Activated CD4-positive, alpha-beta T cell treated with anti-CD3 and anti-CD28 coated beads for 24 hours (primary cell): Measurements from ENCODE around the gene HOXB6.

Source experiments
- DNase-seq, 2 donors: peaks; one replicate each; pipeline ENCODE4 v3.0.0-alpha.2; 2020; ENCODE audit warnings: low read depth in 2 of 2

HOXB6 gene

DNA sequence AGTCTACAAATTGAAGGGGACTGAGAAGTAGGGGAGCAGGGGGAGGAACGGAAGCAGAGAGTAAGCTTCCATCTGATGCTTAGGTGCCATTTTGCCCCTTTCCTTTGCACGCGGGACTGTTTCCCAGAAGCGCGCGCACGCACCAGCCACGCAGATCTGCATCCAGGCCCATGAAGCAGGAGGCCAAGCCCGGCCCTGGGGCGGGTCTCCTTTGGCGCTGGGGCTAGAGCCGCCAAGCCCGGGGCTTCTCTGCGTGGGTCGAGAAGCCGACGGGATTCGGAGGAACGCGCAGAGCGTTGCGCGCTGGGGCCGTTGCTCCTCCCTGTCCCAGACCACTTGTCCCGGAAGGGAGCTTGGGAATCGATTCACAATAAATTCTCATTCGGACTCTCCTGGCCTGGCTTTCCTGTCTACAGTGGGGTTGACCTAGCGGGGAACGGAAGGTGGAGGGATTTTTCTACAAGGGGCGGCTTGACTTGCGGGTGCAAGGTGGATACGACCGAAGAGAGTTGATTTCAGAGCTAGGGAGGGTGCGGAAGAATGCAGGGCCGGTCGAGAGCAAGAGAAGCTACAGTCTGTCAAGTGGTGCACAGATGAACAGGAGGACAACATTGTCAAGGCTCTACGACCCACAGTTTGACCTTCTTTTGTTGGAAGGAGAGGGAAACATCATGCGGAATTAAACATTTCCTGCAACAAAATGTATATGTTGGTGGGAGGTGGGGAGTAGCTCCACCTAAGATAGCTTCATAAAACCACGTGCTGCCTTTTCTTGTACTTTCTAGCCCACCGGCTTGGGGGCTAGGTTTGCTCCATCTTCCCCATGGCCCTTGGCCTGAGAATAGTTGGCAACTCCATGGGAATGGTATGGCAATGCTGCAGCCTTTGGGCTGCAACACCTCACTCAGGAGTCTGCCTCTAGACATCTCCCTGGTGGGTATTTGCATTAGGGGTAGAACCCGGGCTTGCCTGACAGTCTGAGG is 16.9 kb upstream of the HOXB6 start:
- no peak for DNase-seq

DNA sequence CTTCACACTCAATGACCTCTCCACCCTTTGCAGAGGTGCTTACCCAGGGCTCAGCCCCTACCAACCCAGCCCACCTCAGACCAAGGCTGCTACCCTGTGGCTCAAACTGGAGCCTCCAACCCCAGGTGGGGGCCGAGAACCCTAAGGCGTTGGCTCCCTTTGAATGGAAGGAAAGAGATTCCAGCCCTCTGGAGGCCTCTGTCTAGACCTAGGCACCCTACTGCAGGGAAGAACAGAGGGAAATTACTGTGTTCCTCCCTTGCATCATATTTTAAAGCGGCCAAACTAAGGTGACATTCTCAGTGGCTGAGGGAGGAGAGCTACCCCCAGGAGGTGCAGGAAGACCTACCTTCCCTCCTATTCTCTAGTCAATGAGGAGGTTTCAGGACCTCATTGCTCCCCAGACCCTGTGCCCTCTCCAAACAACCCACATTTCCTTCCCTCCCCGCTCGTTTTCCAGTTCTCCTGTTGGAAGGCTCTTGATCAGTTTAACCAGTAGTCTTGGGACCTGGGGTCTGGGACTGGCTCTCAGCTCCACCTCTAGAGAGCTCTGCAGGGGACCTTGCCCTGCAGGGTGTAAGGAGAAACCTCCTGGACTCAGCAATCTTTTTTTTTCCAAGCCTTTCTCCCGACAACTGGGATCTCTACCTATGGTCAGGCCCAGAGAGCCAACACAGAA is 15.8 kb upstream of the HOXB6 start:
- no peak for DNase-seq

DNA sequence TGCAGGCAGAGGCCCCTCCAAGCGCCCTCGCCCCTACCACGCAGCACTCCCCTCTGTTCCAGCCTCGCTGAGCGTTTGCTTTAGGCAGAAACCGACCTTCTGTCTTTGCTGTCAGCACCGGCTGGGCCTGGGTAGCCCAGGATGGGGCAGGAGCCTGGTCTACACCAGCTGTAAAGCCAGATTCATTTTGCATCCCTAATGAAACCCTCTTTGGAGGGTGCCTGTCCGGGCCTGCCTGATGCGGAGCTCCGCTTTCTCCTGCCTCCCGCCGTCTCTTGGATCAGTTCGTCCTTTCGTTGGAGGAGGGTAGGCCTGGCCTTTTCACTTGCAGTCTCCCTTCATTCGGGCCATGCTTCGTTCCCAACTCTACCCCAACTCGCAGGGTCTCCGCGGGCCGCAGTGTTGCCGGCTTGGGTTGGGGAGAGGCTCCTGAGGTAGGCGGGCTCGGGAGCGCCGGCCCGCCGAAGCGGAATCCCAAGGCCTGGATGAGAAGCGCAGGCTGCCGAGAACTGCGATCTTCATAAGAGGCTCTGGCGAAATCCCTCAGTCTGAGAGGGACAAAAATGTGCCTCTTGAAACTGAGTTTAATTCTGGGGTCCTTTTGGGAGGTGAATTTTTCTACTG is 15.2 kb upstream of the HOXB6 start:
- no peak for DNase-seq

DNA sequence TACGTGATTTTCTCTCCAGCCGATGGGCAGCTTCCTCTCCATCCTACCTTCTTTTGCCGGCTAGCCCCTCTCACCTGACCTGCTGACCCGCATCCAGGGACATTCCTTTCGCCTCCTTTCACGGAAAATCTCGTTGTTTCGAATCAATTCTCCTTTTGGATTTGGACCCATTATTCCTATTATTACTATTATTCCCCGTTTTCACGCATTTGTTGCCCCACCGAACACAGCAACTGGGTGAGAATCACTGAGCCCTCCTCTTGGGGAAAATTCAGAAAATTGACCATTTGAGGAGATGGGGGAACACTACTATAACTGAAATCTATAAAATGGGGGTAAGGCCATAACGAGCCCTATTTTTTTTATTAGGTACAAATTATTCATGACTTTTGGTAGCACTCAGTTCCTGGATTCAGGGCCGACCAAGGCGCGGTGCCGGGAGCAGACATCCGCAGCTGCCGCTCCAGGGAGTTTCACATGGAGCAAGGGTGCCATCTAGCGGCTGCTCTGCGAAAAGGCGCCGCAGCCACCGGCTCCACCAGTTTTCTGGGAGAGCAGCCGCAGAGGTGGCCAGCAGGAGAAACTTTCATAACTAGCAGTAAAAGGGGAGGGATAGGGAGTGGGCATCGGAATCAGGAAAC is 13.6 kb upstream of the HOXB6 start:
- peak; percentile 76 to 80 for DNase-seq

DNA sequence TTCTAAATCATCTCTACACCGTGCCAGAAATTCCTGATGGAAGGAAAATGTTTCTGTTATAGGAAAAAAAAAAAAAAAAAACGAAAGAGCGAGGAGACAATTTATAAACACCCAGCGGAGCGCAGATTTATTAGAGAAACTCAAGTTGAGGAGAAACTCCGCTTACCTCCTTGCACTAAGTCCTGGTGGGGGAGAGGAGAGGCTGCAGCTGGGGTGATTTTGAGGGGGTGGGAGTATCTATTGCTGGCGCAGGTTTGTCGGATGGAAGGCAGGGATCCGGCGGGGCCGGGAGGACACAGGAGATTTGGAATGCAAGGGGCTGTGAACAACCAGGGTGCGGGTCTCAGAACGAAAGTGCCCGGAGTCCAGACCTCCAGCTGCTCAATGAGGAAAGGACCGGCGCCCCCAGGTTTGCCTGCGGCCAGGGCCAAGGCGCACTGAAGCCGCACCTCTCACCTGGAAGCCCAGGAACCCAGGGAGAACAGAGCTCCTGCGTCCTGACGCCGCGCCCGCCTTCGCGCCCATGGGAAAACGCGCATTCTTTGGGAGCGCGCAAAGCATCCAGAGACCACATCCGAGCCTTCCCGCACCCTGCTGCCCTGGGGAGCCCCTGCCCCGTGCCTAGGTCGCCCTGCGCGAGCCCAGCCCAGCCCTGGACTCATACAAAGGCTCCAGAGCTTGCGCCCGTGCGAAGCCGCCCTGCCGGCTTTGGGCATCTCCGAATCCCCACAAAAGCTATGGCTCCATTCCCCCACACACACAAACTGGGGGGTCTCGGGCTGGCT is 12.9 kb upstream of the HOXB6 start:
- no peak for DNase-seq

DNA sequence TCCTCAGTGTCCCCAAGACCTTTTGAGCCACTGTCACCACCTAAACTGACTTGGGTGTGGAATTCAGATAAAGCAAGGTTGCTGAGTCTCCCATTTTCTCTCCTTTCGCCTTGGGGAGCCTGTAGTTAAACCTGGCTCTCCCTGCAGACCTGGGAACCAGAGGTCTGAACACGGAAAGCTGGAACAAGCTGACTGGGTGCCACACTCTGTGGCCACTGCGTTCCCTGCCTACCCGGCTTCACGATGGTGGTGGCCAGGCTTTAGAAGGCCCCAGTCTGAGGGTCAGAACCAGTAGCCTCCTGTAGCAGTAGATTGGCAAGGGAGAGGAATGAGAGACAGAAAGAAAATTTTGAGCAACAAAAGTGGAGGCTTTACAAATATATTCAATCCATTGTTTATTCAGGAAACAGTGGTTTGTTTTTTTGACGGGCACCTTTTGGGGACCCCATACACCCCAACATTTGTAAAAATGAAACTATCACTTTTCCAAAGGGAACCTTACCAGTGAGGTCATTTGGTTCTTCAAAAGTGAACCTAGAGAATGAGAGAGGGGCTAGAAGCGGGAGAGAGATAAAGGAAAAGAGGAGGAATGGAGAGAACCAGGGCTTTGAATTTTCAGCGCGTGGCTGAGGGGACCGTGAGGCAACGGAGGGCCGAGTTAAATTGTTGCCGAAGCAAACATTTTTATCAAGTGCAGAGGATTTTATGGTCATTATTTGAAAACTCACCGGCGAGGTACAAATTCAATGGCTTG is 12.1 kb upstream of the HOXB6 start:
- DNase-seq = no peak

DNA sequence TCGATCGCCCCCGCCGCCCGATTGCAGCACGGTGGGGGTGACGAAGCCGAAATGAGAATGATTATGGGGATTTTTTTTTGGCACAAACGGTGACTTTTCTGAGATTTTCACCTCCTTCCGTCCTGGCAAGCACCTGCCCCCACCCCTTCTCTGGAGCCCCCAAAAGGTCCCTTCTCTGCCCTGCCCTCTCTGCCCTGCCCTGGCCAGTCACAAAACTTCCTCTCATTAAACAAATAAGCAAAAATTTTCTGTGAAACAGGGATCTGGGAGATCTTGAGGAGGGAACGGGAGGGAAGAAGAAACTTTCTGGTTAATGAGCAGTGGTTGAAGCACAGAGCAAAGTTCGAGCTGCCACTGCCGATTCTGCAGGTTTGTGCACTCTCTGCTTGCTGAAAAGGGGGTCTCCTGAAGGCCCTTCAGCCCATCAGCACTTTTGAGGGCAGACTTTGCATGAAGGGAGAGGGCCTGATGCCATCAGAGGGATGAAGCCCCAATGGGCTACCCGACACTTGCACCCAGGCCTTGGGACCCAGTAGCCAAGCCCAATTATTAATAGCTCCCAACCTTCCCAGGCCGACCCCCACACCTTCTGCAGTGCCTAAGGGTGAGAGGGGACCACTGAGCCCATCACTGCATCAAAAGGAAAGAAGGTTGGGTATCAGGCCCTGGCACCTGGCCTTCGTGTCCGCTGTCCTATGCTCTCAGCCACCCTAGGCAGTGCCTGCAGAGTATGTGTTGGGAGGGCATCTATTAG is 11.4 kb upstream of the HOXB6 start:
- no peak for DNase-seq

DNA sequence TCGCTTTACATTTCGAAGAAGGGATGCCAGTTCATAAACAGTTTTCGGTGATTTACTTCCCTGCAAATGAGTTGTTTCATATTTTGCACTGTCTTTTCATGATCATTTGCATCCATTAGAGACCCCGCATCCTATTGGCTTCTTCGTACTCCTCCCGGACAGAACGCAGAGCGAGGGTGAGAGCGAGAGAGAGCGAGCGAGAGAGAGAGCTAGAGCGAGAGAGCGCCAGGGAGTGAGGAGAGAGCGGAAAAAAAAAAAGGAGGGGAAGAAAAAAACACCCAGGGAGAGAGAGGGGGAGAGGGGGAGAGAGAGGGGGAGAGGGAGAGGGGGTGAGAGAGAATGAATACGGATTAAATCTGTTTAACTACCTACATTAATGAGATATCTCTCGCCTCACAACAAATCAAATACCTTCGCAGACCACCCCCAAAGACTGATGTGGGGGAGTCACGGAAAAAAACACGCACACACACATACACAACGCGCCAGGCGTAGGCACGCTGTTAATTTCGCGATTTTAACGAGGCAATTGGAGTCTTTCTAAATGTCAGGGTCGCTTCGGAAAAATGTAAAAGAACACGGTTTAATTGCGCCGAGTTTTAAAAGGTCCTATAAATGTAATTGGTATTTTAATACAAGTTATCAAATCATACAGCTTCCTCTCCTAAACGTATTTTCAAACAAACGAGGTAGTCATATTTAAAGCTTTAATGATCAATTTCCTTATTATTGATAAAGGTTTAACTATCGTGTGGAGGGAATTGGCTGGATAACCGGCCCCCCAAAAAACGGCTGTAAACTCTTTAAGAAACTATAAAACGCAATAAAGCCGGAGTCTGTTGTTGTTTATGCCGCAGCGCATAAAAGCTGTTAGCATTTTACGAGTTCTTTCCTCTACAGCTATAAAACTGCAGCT is 10.5 kb upstream of the HOXB6 start, which contains the start of gene HOXB8:
HOXB8 (minus strand) TSS at position 246 of the 916 bp plus-strand sequence. CDS start 588 bp downstream, outside the sequence.
- DNase-seq = no peak

DNA sequence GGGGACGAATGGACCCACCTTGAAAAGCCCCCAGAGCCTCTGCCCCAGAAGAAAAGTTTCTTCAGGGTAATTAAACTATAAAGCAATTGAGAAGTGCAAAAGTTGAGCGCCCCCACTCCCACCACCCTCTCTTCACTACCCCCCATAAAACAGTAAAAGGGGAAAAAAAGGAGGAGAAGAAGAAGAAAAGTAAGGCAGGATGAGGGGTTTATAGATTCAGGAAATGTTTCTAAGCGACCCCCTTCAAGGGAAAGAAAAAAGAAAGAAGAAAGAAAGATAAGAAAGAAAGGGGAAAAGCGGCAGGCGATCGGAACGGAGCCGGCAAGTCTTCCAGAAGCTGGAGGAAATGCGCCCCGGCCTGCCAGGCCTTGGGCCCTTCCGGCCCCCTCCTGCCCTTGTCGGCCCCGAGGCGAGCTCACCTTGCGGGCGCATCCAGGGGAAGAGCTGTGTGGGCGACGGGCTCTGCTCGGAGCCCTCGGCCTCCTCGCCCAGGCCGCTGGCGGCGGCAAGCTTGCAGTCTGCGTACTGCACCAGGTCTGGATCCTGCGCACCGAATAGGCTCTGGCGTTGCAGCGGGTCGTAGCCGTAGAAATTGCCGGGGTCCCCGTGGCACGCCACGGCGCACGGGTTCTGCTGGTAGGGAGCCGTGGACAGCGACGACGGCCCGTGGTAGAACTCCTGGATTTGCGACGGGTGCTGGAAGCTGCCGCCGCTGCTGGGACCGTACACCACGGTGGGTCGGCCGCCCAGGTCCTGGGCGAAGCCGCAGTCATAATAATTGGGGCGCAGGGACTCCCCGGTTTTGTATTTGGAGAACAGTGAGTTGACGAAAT is 9.3 kb upstream of the HOXB6 start:
- DNase-seq = no peak

DNA sequence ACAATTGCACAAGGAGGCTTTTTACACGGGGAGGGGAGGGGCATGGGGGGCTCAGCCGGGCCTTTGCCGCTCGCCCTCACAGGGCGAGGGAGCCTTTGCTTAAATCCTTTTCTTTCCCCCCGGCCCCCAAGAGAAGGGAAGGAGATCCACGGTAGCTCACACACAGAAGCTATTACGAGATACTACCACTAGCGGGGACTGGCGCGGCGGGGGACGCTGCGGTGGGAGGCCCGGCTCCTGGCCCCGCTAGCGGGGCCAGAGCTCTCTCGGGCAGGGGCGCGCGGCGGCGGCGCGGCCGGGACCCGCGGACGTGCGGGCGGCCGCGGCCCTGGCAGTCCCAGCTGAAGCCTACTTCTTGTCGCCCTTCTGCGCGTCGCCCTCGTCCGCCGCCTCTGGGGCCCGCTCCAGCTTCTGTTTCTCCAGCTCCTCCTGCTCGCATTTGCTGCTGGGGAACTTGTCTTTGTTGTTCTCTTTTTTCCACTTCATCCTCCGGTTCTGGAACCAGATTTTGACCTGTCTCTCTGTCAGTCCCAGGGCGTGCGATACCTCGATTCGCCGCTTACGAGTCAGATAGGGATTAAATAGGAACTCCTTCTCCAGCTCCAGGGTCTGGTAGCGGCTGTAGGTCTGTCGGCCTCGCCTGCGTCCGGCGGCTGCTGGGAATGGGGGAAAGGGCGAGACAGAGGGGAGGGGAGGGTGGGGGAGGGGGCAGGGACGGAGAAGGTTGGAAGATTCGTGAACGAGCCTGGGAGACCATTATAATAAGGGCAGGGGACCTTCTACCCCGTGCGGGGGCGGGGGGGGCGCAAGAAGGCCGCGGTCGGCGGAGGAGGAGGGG is 8.3 kb upstream of the HOXB6 start:
- DNase-seq = no peak

DNA sequence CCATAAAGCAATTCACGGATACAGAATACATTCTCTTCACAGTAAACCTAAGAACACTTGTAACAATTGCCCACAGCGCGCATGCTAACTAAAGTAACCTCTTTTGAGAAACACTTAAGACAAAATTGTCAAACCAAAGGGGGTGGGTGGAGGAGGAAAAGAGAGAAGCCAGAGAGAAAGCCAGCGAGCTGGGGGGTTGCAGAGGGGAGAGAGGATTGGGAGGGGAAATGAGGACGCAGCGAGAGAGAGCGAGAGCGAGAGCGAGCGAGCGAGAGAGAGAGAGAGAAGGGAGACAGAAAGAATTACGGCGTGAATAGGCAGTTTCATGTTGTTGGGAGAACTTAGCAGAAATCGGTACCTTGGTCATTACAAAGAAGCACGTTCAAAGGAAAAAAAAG is 7.7 kb upstream of the HOXB6 start:
- DNase-seq = no peak

DNA sequence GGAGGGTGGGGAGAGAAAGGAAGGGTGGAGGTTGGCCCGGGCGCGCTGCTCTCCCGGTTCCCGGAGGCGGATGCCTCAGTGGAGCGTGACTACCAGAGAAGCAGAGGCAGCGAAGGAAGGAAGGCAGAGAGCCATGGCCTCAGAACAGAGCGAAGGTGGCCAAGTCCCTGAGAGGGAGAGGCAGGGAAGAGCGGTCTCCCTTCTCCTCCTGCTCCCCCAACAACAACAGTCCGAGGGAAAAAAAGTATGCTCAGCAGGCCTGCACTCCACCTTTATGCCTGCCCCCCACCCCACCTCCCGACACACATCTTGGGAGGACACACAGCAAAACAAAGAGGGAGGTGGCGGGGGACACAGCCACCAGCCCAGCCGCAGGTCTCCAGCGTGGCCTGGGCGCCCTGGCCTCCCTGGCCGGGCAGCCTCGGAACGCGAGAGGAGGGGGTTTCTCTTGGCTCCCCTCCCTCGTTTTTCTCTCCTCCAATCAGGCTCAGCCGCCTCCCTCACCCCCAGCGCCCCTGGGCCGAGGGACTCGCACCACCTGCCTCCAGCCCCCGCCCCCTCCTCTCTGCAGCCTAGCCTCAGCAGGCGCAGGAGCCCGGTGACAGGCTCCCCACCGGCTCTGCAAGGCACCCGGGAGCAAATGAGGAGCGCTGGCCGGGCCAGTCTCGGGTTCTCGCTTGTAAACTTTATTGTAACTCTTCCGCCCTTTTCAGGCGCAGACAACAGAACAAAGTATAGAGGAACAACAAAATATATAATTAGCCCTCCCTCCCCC is 7.1 kb upstream of the HOXB6 start:
- DNase-seq = no peak

DNA sequence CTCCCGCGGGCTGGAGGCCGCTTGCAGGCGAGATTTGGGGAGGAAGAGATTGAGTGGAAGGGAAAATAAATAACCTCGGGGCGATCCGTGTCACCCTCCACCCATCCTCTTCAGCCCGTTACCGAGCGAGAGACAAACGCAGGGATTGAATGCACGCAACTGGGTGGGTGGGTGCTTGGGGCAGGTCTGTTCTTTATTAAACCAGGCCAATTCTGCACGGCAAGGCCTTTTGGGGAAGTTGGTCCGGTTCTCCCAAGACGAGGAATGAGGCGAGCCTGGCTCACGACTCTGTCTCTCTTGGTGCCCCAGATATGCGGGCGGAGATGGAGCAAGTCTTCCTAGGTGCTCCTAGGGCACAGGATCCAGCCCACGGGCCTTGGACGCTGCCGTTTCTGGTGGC is 6.4 kb upstream of the HOXB6 start:
- DNase-seq = no peak

DNA sequence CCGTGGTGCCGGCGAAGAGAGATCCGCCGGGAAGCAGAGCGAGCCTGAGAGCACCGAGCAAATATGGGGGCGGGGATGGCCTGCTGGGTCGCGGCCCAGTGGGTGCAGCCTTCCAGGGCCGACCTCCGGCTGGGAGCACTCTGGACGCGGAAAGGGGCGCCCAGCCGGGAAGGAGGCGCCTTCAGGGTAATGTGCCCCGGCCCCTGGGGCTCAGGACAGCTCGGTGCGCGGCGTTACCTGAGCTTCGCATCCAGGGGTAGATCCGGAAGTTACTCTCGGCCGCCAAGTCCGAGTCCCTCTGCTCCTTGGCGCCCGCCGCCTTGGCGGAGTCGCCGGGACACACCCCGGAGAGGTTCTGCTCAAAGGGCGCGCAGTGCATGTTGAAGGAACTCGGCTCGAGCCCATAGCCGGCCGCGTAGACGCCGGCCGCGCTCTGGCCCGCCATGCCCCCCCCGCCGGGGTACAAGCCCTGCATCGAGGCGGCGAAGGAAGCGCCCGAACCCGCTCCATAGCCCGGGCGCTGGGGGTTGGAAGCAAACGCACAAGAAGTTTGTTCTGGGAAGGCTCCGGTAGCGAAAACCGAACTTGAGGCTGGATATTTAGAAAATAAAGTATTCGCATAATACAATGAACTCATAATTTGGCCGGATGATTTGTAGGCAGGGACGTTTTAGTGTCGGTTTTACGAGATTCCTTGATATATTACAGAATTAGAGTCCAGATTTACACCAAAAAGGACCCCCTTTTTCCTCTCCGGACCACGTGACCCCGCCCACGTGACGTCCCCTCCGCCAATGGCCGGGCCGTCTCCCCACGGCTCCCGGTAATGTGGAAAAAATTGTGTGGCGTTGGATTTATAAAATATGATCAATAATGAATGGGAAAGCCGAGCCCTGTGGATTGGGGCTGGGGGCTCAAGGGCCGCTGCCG is 5.8 kb upstream of the HOXB6 start, which contains the start of gene HOXB7:
HOXB7 (minus strand) TSS at position 736 of the 930 bp plus-strand sequence; CDS start at position 637, 99 bp downstream.
- no peak for DNase-seq
